Measurements from ENCODE around the gene FAF1. TPM values are rescaled to one million over a fixed set of nuclear protein-coding genes. Genes with fewer than 3 reads are reported as not detected.
A peak's percentile ranks its signal among the peaks of the same experiment; 100 is the strongest.

FAF1 gene
- total and polyA plus RNA-seq, 2 donors (not counting 1 experiment from before 2014, with no cell fraction given) = 39.6 to 40.0 TPM

- peak in 1 of 2 donors; percentile 56 for DNase-seq (ENCODE audit: low read depth in 2 of 2)
- no peak for TF ChIP-seq EZH2 (IDR thresholded peaks at IDR 0.05; ENCODE audit: low read length, missing control alignments)
- TF ChIP-seq CTCF (conservative IDR thresholded peaks at IDR 0.05 in 1 of 2, IDR thresholded peaks at IDR 0.05 in 1 of 2; ENCODE audit: low read depth in 1 of 2, low read length in 2 of 2) = no peak
- H3K9ac ChIP-seq (ENCODE audit: insufficient read depth, low read length) = no peak overlapping the region
- H3K79me2 ChIP-seq (ENCODE audit: control insufficient read depth, insufficient read depth, low read length) = no peaks in the 10 kb centered on the region
- H2AFZ ChIP-seq (ENCODE audit: low read length) = no peak overlapping the region
- H3K27ac ChIP-seq (ENCODE audit: insufficient read depth, low read length) = no peak overlapping the region
- H3K4me3 ChIP-seq (replicated peaks in 1 of 4; ENCODE audit: control extremely low read depth in 1 of 4, insufficient read depth in 1 of 4, low read depth in 3 of 4, low read length in 4 of 4) = no peak overlapping the region
- H3K4me2 ChIP-seq (ENCODE audit: extremely low read depth, insufficient read depth, low read length) = no peak overlapping the region
- H3K4me1 ChIP-seq (ENCODE audit: control insufficient read depth, extremely low read depth, insufficient read depth, low read length) = peaks cover 3% of the 10 kb centered on the region
- no peaks in the 10 kb centered on the region for H3K36me3 ChIP-seq (ENCODE audit: control insufficient read depth, insufficient read depth, low read length)
- no peaks in the 10 kb centered on the region for H3K27me3 ChIP-seq (ENCODE audit: control insufficient read depth, insufficient read depth, low read length)
- H3K9me3 ChIP-seq (ENCODE audit: control insufficient read depth, insufficient read depth, low read depth, low read length) = no peaks in the 10 kb centered on the region
- no peaks in the 10 kb centered on the region for H4K20me1 ChIP-seq (ENCODE audit: control insufficient read depth, extremely low read depth, insufficient read depth, low read length)
Observed at GRCh38 chr1:50665413-50665812, 294.7 kb downstream of the FAF1 start.

GRCh38 chr1:50661626-50662025 lies 298.4 kb downstream of the FAF1 start:
- Histone ChIP-seq H3K79me2 (ENCODE audit: control insufficient read depth, insufficient read depth, low read length) (no peaks in the 10 kb centered on the region), H3K27ac (ENCODE audit: insufficient read depth, low read length) (no peak overlapping the region), H3K4me2 (ENCODE audit: extremely low read depth, insufficient read depth, low read length) (no peak overlapping the region), H3K4me1 (ENCODE audit: control insufficient read depth, extremely low read depth, insufficient read depth, low read length) (peaks cover 6% of the 10 kb centered on the region), H3K36me3 (ENCODE audit: control insufficient read depth, insufficient read depth, low read length) (no peaks in the 10 kb centered on the region), H4K20me1 (ENCODE audit: control insufficient read depth, extremely low read depth, insufficient read depth, low read length) (no peaks in the 10 kb centered on the region), H3K27me3 (ENCODE audit: control insufficient read depth, insufficient read depth, low read length) (no peaks in the 10 kb centered on the region), H2AFZ (ENCODE audit: low read length) (no peak overlapping the region), H3K4me3 (replicated peaks in 1 of 4; ENCODE audit: control extremely low read depth in 1 of 4, insufficient read depth in 1 of 4, low read depth in 3 of 4, low read length in 4 of 4) (no peak overlapping the region), H3K9me3 (ENCODE audit: control insufficient read depth, insufficient read depth, low read depth, low read length) (no peaks in the 10 kb centered on the region), H3K9ac (ENCODE audit: insufficient read depth, low read length) (no peak overlapping the region)
- DNase-seq (ENCODE audit: low read depth in 2 of 2) = peak in 1 of 2 donors; percentile 66
- no peak for TF ChIP-seq CTCF (conservative IDR thresholded peaks at IDR 0.05 in 1 of 2, IDR thresholded peaks at IDR 0.05 in 1 of 2; ENCODE audit: low read depth in 1 of 2, low read length in 2 of 2)
- TF ChIP-seq EZH2 (IDR thresholded peaks at IDR 0.05; ENCODE audit: low read length, missing control alignments) = no peak

GRCh38 chr1:50659107-50659662 lies 300.9 kb downstream of the FAF1 start:
- DNase-seq (ENCODE audit: low read depth in 2 of 2) = no peak

More at GRCh38 chr1:50659107-50659662, 300.9 kb downstream of the FAF1 start:
- Histone ChIP-seq H3K4me3 (replicated peaks in 1 of 4; ENCODE audit: control extremely low read depth in 1 of 4, insufficient read depth in 1 of 4, low read depth in 3 of 4, low read length in 4 of 4) (no peak overlapping the region), H3K9me3 (ENCODE audit: control insufficient read depth, insufficient read depth, low read depth, low read length) (no peaks in the 10 kb centered on the region), H3K9ac (ENCODE audit: insufficient read depth, low read length) (no peak overlapping the region), H3K27ac (ENCODE audit: insufficient read depth, low read length) (no peak overlapping the region), H3K79me2 (ENCODE audit: control insufficient read depth, insufficient read depth, low read length) (no peaks in the 10 kb centered on the region), H2AFZ (ENCODE audit: low read length) (no peak overlapping the region), H3K4me1 (ENCODE audit: control insufficient read depth, extremely low read depth, insufficient read depth, low read length) (peaks cover 3% of the 10 kb centered on the region), H3K27me3 (ENCODE audit: control insufficient read depth, insufficient read depth, low read length) (no peaks in the 10 kb centered on the region), H3K36me3 (ENCODE audit: control insufficient read depth, insufficient read depth, low read length) (no peaks in the 10 kb centered on the region), H4K20me1 (ENCODE audit: control insufficient read depth, extremely low read depth, insufficient read depth, low read length) (no peaks in the 10 kb centered on the region), H3K4me2 (ENCODE audit: extremely low read depth, insufficient read depth, low read length) (no peak overlapping the region)
- TF ChIP-seq CTCF (conservative IDR thresholded peaks at IDR 0.05 in 1 of 2, IDR thresholded peaks at IDR 0.05 in 1 of 2; ENCODE audit: low read depth in 1 of 2, low read length in 2 of 2) = no peak
- no peak for TF ChIP-seq EZH2 (IDR thresholded peaks at IDR 0.05; ENCODE audit: low read length, missing control alignments)
